Stimulated activated CD8-positive, alpha-beta memory T cell treated with anti-CD3 and anti-CD28 coated beads, Interleukin-7, amount 100 ng/mL, for 48 hours (primary cell): ENCODE results near the gene PGS1.

Source experiments
- DNase-seq, 2 donors: peaks; one replicate each; pipeline ENCODE4 v3.0.0-alpha.2; 2020; ENCODE audit warnings: low read depth in 1 of 2; ENCODE audit errors: extremely low read depth in 1 of 2

PGS1 gene

GRCh38 chr17:78384479-78385175 is 6.2 kb downstream of the PGS1 start:
- DNase-seq: no peak

DNA sequence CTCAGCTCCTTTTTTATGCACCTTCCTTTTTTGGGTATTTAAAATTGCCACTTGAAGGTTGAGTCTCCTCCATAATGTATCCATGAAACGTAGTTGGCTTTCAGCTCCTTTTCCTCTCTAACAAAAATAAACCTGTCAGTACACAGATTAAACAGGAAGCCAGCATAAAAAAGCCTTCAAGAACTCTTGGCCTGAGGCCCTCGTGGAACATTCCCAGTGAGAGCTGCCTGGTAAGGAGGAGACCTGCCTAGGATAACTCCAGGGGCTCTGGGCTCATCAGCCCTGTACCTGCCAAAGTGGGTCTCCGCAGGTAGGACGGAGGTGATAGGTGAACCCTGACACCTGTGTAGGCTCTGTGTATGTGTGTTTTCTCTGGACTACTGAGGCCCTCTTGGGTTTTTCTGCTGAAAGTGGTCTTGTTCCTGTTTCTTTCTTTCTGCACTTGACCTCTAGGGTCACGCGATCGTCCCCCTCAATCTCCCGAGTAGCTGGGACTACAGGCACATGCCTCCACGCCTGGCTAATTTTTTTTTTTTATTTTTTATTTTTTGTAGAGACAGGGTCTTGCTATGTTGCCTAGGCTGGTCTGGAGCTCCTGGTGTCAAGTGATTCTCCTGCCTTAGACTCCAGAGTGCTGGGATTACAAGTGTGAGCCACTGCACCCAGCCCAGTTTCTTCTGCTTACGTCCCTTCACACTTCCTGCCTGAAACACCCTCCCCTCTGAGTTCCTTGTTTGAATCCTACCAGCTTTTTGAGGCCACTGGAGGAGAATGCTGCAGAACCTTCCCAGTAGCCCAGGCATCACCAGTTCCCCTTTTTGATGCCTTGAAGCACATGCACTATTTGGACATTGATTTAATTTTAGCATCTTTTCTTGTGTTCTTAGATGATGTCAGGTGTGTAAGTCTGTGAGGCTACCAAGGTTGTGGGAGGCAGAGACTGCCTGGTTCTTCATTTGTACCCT is 9.8 kb downstream of the PGS1 start:
- DNase-seq: no peak

DNA sequence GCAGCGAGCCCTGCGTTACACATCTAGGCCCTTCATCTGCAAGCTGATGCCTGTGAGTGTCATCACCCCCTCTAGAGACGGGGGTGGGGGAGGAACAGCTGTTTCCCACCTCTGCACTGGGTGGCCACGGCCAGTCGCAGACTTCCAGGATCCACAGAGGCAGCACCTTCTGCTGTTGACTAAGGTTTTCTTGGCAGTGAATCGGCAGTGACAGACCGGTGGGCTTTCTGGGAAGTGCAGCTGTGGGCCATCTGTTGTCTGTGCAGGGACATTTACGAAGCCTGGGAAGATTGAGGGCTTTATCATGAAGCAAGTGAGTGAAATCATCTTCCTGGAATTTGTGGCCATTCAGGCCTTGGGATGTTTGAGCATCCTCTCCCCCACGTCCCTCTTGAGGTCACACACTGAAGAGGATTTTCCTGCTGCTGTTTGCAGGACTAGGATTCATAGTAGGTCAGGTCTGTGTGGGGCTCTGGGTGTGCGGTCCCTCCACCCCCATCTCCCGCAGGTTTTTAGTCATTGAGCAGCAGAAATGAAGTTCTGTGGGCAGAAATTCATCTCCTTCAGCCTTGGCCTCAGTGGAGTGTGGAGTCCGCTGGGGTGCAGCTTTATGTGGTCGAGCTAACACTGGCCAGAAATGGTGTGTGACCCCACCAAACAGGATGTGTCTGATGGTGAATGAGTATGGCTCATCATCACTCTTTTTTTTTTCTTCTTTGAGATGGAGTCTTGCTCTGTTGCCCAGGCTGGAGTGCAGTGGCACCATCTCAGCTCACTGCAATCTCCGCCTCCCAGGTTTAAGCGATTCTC is 12.0 kb downstream of the PGS1 start:
- DNase-seq: no peak

DNA sequence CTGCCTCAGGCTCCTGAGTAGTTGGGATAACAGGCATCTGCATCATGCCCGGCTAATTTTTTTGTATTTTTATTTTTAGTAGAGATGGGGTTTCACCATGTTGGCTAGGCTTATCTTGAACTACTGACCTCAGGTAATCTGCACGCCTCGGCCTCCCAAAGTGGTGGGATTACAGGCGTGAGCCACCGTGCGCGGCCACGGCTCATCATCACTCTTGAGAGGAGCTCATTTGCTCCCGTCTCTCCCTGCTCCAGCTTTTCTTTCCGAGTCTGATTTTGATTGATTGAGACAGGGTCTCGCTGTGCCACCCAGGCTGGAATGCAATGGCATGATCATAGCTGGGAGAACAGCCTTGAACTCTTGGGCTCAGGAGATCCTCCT is 12.6 kb downstream of the PGS1 start:
- no peak for DNase-seq

DNA sequence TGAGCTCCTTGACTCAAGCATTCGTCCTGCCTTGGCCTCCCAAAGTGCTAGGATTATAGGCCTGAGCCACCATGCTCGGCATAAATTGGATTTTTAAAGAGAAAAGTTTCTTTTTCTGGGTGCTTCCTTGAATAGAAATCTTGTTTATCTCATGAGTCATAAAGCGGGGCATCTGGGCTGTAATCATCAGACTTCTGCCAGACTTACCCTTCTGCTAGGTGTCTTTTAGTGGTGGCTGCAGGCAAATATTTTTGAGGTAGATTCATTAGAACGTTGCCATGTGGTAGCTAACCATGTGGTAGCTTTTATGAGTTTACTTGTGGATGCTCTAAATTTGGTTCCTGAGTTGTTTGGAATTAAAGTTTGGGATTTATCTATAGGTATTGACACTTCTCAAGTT is 13.4 kb downstream of the PGS1 start:
- no peak for DNase-seq

GRCh38 chr17:78392295-78392694 is 13.8 kb downstream of the PGS1 start:
- DNase-seq: no peak

- DNase-seq: no peak
Observed at GRCh38 chr17:78393575-78393974, 15.1 kb downstream of the PGS1 start.

DNA sequence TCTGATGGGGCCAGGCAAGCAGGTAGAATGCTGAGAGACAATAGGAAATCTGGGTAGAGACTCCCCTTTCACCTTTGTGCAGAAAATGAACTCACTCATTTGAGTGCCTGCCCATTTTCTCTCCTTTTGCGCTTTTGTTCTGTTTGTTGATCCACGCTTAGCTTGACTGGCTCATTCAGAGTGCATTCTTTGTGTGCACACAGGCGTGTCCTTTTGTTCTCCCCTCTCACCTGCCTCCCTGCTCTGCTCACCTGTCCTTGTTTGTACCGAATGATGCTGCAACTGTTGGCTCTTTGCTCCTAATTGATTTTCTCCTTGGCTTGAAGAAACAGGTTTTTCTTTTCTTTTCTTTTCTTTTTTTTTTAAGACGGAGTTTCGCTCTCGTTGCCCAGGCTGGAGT is 15.8 kb downstream of the PGS1 start:
- DNase-seq: no peak

DNA sequence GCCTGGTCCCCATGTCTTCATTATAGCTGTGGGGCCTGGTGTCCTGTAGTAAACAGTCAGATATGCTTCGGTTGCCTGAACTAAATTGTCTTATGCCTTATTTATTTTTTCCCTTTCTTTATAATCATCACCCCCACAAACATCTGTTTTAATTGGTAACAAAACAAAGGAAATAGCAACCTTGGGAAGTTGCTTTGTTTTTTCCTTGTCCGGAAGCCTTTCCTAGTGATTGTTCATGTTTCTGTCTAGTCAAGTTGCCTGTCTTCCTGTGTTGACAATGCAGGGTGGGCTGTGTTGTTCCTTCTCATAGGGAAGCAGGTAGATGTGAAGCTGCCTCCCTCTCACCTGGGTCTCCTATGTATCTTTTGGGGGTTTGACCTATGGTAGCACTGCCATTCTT is 16.7 kb downstream of the PGS1 start:
- no peak for DNase-seq

- no peak for DNase-seq
Observed at GRCh38 chr17:78396441-78397337, 18.2 kb downstream of the PGS1 start.

GRCh38 chr17:78397681-78398101 is 19.2 kb downstream of the PGS1 start:
- no peak for DNase-seq

GRCh38 chr17:78398390-78398789 is 19.9 kb downstream of the PGS1 start:
- no peak for DNase-seq

DNA sequence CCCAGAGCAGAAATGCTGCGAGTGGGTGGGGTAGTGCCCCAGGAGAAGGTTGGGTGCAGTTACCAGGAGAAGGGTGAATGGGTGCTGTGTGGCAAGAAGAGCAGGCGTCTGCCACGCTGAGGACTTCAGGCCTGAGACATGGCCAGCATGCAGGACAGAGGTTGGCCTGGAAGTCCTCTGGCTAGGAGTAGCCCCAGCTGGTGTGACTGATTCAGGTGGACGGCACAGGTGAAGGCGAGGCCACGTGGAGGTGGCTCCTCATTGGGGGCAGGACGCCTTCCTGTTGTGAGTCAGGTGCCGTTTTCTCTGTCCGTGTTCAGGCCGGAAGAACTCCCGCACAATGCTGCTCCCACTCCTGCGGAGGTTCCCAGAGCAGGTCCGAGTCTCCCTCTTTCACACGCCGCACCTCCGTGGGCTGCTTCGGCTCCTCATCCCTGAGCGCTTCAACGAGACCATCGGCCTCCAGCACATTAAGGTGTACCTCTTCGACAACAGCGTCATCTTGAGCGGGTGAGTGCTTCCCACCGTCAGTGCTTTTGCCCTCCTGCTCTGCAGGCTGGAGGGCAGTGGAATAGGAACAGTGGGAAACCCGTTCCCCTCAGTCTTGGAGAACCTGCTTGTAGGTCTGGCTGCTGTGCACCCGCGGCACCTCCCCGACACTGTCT is 20.7 kb downstream of the PGS1 start:
- no peak for DNase-seq

DNA sequence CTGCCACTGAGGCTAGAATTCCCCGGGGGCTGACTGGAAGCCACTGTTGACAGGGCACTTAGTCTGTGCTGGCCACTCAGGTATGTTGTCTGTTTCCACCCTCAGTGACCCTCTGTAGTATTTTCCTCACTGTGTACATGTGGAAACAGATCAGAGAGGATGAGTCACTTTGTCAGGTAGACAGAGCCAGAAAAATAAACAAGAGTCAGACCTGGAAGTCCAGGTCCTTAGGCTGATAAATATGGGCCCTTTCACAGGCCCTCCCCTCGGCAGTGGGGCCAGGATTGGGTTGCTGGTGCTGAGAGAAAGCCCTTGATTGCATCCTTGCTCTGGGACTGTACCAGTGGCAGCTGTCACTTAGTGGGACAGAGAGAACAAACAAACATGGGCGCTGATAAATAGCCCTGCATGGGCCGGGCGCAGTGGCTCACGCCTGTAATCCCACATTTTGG is 21.3 kb downstream of the PGS1 start:
- no peak for DNase-seq

GRCh38 chr17:78400581-78401240 is 22.3 kb downstream of the PGS1 start:
- DNase-seq: no peak

GRCh38 chr17:78401246-78401645 is 22.8 kb downstream of the PGS1 start:
- no peak for DNase-seq

DNA sequence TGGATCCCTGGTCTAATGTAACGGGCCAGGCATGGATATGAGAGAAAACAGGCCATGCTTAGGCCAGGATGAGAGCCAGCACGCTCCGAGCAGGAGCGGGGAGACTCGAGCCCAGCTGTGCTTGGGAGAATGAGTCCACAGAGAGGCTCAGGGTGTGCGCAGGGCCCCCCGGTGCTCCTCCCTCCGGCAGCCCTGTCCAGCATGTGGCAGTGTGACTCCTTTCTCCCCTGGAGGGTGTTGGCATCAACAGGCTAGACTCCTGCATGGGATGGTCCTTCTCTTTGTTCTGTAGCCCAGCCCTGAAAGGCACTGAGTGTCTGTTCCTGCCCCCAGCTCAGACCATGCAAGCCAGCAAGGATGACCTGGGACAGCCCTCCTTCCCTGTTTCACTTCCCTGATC is 23.4 kb downstream of the PGS1 start:
- DNase-seq: no peak

DNA sequence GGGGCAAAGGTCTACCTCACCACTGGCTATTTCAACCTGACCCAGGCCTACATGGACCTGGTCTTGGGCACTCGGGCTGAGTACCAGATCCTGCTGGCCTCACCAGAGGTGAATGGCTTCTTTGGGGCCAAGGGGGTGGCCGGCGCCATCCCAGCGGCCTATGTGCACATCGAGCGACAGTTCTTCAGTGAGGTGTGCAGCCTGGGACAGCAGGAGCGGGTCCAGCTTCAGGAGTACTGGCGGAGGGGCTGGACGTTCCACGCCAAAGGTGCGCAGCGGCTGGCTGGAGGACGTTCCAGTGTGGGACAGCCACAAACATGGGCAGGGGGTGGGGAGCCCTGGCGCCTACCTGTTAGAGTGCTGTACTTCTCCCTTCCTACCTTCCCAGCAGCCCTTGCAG is 25.4 kb downstream of the PGS1 start:
- no peak for DNase-seq

DNA sequence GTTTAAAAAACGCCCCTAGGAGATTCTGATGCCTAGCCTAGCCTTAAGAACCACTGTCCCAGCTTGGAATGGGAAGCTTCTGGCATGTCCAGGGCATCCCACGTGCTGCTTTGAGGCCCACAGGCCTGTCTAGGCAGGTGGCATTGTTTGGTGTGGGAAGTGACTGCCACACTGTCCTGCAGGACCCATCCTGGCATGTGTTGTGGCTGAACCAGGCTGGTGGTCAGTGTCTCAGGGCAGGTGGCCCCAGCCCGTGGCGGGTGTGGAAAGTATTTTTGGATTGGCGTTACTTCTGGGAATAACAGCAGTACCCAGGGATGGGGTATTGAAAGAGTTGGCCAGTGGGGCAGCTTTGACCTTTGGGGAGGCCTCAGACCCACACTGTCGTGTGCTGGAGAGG is 27.9 kb downstream of the PGS1 start:
- no peak for DNase-seq
